Motor neuron (in vitro differentiated cells): Measurements from ENCODE around the gene IL17F. TPM values are rescaled to one million over a fixed set of nuclear protein-coding genes. Genes with fewer than 3 reads are reported as not detected.

Experiments used
- ATAC-seq, 8 experiments: fragments of 200-7000 bp; cut with Tn5 transposase; replicated peaks in 6 of 8; 2 replicates each; pipeline ENCODE4 v1.8.0; 2021; ENCODE audit warnings: mild to moderate bottlenecking in 8 of 8, moderate library complexity in 8 of 8
- H3K27ac ChIP-seq, 2 donors: fragments of 250-450 bp; sonication (Bioruptor Pico); 2 replicates each; pipeline ENCODE4 v1.9.0; 2021; ENCODE audit warnings: antibody characterized with exemption in 2 of 2, mild to moderate bottlenecking in 2 of 2, moderate library complexity in 1 of 2
- H3K4me1 ChIP-seq, 2 donors: fragments of 250-450 bp; sonication (Bioruptor Pico); replicated peaks in 1 of 2; 2 replicates each; pipeline ENCODE4 v1.6.1; 2021; ENCODE audit warnings: antibody characterized with exemption in 2 of 2, mild to moderate bottlenecking in 2 of 2, moderate library complexity in 1 of 2
- H3K4me3 ChIP-seq, 5 donors: fragments of 250-450 bp; sonication (Bioruptor Pico); 2 replicates each; pipeline ENCODE4 v1.9.0; 2021; ENCODE audit warnings: antibody characterized with exemption in 5 of 5, mild to moderate bottlenecking in 5 of 5, moderate library complexity in 4 of 5
- WGBS, 10 experiments: fragments of 450-650 bp; shearing (Covaris generic); methylation state at CpG; one replicate each; pipeline ENCODE4 v1.0.0; 2022; 5-methylcytosine and 5-hydroxymethylcytosine counted together
- in situ Hi-C, 9 experiments: fragments of 400-800 bp; cut with MboI; loops; one replicate each; pipeline ENCODE4 v1.15.0; 2021; ENCODE audit warnings: low sequenced_read_pairs in 9 of 9, low pct_unique_long_range_greater_than_20kb in 2 of 9; ENCODE audit not compliant: unreplicated experiment in 9 of 9
- total RNA-seq, 8 experiments: library from RNA; unstranded; fragments of 300-600 nt; gene quantifications; 2 replicates each; pipeline versions ENCODE4 v1.2.3 to v1.2.4, GENCODE V29; 2022

Gene IL17F
- total RNA-seq: not detected

DNA sequence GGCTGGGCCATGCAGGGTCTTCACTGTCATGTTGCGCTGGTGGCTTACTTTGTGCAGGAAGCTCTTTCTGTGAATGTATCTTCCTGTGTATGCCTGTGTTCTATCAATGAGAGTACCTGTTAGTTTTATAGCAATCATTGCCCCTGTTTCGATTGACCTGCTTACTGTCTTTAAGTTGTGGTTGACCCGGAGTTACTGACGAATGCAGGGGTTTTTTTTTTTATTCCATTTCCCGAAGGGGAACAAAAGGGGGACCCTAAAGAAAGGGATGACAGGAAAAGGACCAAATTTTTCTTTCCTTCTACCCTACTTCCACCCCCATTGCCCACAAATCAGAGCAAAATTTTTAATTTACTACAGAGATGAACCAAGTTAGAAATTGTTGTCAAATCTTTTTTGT lies at the start of gene IL17F:
Gene IL17F (minus strand): TSS at position 101 of the 400 bp plus-strand sequence. CDS start 71 bp downstream, at position 30.
- Histone ChIP-seq H3K4me1 (no peaks in the 10 kb centered on the region), H3K27ac (no peak within 1 kb of the TSS), H3K4me3 (no peak within 1 kb of the TSS)
- 14 to 100% (median 63%) methylated on average over 1 to 5 of the region's 5 CpGs; no CpG with 5 or more reads in 2 of the 10 experiments for WGBS, 10 experiments
- no peak for ATAC-seq
- in situ Hi-C loops: loop anchor here in 1 of 9 experiments (25.0 kb wide), 1 partner anchor 382 kb away; no protein-coding TSS in a partner anchor

- Histone ChIP-seq H3K4me3 (no peak overlapping the region), H3K27ac (no peak overlapping the region), H3K4me1 (no peaks in the 10 kb centered on the region)
- in situ Hi-C loops: loop anchor here in 4 of 9 experiments (10.0 to 25.0 kb wide), 4 partner anchors 94 to 369 kb away; partner anchors contain the start of genes EFHC1 (in 1 of the 4) and TMEM14A (in 1 of the 4)
- ATAC-seq: no peak
Measured at GRCh38 chr6:52293067-52293466, 48.8 kb upstream of the IL17F start.

DNA sequence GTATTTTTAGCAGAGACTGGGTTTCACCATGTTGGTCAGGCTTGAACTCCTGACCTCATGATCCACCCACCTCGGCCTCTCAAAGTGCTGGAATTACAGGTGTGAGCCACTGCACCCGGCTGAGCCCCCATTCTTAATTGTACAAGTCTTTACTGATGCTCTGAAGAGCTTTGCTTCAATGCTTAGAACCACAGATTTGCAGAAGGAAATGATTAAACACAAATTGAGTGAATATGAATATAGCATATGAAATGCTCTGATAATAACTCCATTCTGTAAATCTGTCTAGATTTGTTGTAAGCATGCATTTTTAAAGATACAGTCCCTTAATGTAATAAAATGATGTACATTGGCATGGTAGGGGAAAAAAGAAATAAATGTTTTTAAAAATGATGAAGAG lies 44.5 kb upstream of the IL17F start:
- no peak overlapping the region for H3K4me3 ChIP-seq
- peaks cover 0 to 3% of the 10 kb centered on the region in 2 donors for H3K4me1 ChIP-seq
- ATAC-seq: no peak
- WGBS, 10 experiments: 0 to 100% (median 54%) methylated on average over 1 to 2 of the region's 2 CpGs; no CpG with 5 or more reads in 4 of the 10 experiments
- in situ Hi-C loops: loop anchor here in 3 of 9 experiments (25.0 kb wide), 3 partner anchors 98 to 373 kb away; partner anchors contain the start of genes EFHC1 (in 1 of the 3) and TMEM14A (in 1 of the 3)
- no peak overlapping the region for H3K27ac ChIP-seq

DNA sequence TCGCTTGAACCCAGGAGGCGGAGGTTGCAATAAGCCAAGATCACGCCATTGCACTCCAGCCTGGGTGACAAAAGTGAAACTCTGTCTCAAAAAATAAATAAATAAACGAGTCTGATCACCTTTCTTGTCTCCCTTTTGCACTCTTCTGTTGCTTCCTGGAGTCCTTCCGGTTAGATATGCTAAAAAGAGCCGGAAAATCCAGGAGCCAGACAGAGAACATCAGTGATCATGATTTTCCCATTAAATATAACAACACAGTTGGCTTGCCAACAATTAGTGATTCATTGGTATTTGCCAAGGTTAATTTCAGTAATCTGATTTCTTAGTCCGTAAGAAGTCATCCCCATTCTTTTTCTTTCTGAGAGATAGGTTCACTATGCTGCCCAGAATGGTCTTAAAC lies 43.9 kb upstream of the IL17F start:
- no peak for ATAC-seq
- Histone ChIP-seq H3K4me3 (no peak overlapping the region), H3K4me1 (peaks cover 2 to 8% of the 10 kb centered on the region in 2 donors), H3K27ac (no peak overlapping the region)
- 73 to 100% (median 90%) methylated on average over 1 to 7 of the region's 7 CpGs for WGBS, 10 experiments
- in situ Hi-C loops: loop anchor here in 3 of 9 experiments (25.0 kb wide), 3 partner anchors 99 to 374 kb away; partner anchors contain the start of genes EFHC1 (in 1 of the 3) and TMEM14A (in 1 of the 3)

DNA sequence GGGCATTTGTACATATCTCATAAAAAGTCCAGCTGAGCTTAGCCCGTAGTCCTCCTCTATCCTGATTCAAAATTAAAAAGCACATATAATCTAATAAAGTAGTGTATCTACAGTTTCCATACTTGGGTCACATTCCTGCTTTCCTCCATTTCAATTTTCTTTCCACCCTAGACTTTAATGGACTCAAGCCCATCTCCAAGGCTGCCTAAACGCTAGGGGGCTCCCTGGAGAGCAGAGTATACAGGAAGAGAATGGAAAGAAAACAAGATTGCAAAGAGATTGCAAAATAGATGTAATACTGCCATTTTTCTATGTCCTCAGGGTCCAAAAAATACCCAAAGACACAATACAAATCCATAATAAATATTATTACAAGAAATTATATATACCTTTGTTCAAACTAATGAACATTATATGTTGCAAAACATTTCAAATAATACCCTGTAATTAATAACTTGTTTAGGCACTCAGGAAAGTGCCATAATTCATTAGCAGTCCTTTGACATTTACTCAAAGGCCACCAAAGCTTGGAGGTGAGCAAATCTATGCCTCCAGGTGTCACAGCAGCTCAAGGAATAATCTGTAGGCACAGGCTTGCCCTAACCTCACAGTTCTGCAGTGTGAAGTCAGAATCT lies 42.6 kb upstream of the IL17F start:
- in situ Hi-C loops: loop anchor here in 3 of 9 experiments (25.0 kb wide), 3 partner anchors 100 to 375 kb away; partner anchors contain the start of genes EFHC1 (in 1 of the 3) and TMEM14A (in 1 of the 3)
- H3K4me3 ChIP-seq: no peak overlapping the region
- 0 to 33% (median 13%) methylated on average over 1 to 2 of the region's 2 CpGs; no CpG with 5 or more reads in 3 of the 10 experiments for WGBS, 10 experiments
- H3K27ac ChIP-seq: no peak overlapping the region
- no peak for ATAC-seq
- peaks cover 2 to 8% of the 10 kb centered on the region in 2 donors for H3K4me1 ChIP-seq

DNA sequence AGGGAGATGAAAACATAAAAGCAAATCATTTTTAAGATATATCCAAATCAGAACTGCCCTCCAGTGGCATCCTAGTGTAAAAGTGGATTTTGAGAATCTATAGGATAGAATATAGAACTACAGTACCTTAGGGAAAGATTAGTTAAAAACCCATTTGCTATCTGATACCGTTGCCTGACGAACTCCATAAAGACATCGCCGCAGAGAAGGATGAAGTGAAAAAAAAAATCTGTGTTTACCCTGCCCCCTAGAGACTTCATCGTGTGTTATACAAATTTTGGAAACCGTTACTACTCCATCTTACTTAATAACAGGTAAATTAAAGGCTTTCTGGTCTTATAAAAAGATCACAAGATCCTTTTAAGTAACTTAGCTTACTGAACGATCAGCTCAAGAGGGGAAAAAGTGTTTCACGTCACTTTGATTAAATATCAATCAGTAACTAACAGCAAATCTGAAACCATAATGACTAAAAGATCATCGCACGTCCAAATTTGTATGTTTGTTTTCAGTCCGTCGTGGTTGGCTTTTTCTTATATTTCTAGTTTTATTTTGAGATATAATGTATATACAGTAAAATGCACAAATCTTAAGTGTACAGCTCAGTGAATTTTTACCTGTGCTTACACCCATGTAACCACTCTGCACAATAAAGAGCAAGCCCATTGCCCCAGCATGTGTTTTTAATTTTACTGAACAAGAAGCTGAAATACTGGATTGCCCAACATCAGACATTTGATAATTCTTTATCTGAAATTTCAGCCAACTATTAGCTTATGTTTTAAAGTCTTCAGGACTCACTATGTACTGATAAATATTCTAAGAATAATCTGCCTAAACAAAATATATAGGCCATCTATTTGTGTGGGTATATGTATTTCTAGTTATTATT lies 41.1 kb upstream of the IL17F start:
- WGBS, 10 experiments: 0 to 38% (median 14%) methylated on average over 6 to 12 of the region's 12 CpGs
- Histone ChIP-seq H3K4me1 (peaks cover 2 to 8% of the 10 kb centered on the region in 2 donors), H3K27ac (no peak overlapping the region), H3K4me3 (peak overlapping the region; percentile 35 to 78 (median 64))
- in situ Hi-C loops: loop anchor here in 3 of 9 experiments (25.0 kb wide), 3 partner anchors 102 to 377 kb away; partner anchors contain the start of genes EFHC1 (in 1 of the 3) and TMEM14A (in 1 of the 3)
- peak in 3 of 8 experiments; percentile 2 to 13 (median 8) for ATAC-seq

- 0 to 9% (median 0%) methylated on average over 1 to 35 of the region's 53 CpGs for WGBS, 10 experiments
Measured at GRCh38 chr6:52284460-52285176, 40.3 kb upstream of the IL17F start, which contains the start of gene MCM3. MCM3 (minus strand) TSS chr6:52284742; CDS start chr6:52284674, 68 bp downstream.

GRCh38 chr6:52284131-52284459 lies 39.8 kb upstream of the IL17F start:
- H3K4me1 ChIP-seq: peaks cover 2 to 8% of the 10 kb centered on the region in 2 donors
- peak in 3 of 8 experiments; percentile 0 to 7 (median 1) for ATAC-seq
- peak overlapping the region; percentile 55 to 78 (median 64) for H3K4me3 ChIP-seq
- 0% methylated on average over 1 to 7 of the region's 14 CpGs; no CpG with 5 or more reads in 2 of the 10 experiments for WGBS, 10 experiments
- peak overlapping the region in 1 of 2 donors; percentile 9 for H3K27ac ChIP-seq
- in situ Hi-C loops: loop anchor here in 3 of 9 experiments (25.0 kb wide), 3 partner anchors 103 to 378 kb away; partner anchors contain the start of genes EFHC1 (in 1 of the 3) and TMEM14A (in 1 of the 3)

More at GRCh38 chr6:52284460-52285176, 40.3 kb upstream of the IL17F start, which contains the start of gene MCM3:
- in situ Hi-C loops: loop anchor here in 3 of 9 experiments (25.0 kb wide), 3 partner anchors 103 to 378 kb away; partner anchors contain the start of genes EFHC1 (in 1 of the 3) and TMEM14A (in 1 of the 3)
- peak; percentile 97 to 100 (median 99) for ATAC-seq
- Histone ChIP-seq H3K4me1 (peaks cover 2 to 8% of the 10 kb centered on the region in 2 donors), H3K27ac (peak within 1 kb of the TSS in 1 of 2 donors; percentile 9), H3K4me3 (peak within 1 kb of the TSS; percentile 55 to 78 (median 64))

GRCh38 chr6:52283111-52283510 lies 38.8 kb upstream of the IL17F start:
- 0 to 60% (median 44%) methylated on average over 1 to 6 of the region's 6 CpGs; no CpG with 5 or more reads in 2 of the 10 experiments for WGBS, 10 experiments
- Histone ChIP-seq H3K4me1 (peaks cover 2 to 8% of the 10 kb centered on the region in 2 donors), H3K4me3 (no peak overlapping the region), H3K27ac (no peak overlapping the region)
- no peak for ATAC-seq
- in situ Hi-C loops: loop anchor here in 3 of 9 experiments (25.0 kb wide), 3 partner anchors 104 to 379 kb away; partner anchors contain the start of genes EFHC1 (in 1 of the 3) and TMEM14A (in 1 of the 3)

GRCh38 chr6:52276130-52276529 lies 31.8 kb upstream of the IL17F start:
- WGBS, 10 experiments: 83 to 100% (median 96%) methylated on average over 1 to 10 of the region's 10 CpGs; no CpG with 5 or more reads in 2 of the 10 experiments

GRCh38 chr6:52271852-52272460 lies 27.7 kb upstream of the IL17F start:
- whole genome bisulfite sequencing, 10 experiments: 89 to 100% (median 94%) methylated on average over 3 to 8 of the region's 9 CpGs; no CpG with 5 or more reads in 1 of the 10 experiments
- no peak for ATAC-seq
- Histone ChIP-seq H3K27ac (no peak overlapping the region), H3K4me3 (no peak overlapping the region), H3K4me1 (no peaks in the 10 kb centered on the region)
- in situ Hi-C loops: loop anchor here in 1 of 9 experiments (25.0 kb wide), 1 partner anchor 110 kb away; no protein-coding TSS in a partner anchor

More at GRCh38 chr6:52276130-52276529, 31.8 kb upstream of the IL17F start:
- ATAC-seq: no peak
- Histone ChIP-seq H3K27ac (no peak overlapping the region), H3K4me1 (no peaks in the 10 kb centered on the region), H3K4me3 (no peak overlapping the region)
- in situ Hi-C loops: loop anchor here in 3 of 9 experiments (25.0 kb wide), 3 partner anchors 111 to 386 kb away; partner anchors contain the start of genes EFHC1 (in 1 of the 3) and TMEM14A (in 1 of the 3)
